Stomach (tissue), 9 donors: Measurements from ENCODE around the gene TCTN1. TPM values are rescaled to one million over a fixed set of nuclear protein-coding genes. Genes with fewer than 3 reads are reported as not detected.

Experiments used
- DNase-seq, 2 donors: peaks; one replicate each; pipeline versions ENCODE4 v3.0.0 to v3.0.0-alpha.2; 2013 to 2019
- H3K27ac ChIP-seq, 5 donors: fragments of 200-600 bp in 4 of 5; sonication (generic) in 4 of 5; one replicate each; pipeline ENCODE4 v1.5.1; 2013 to 2019; ENCODE audit warnings: mild to moderate bottlenecking in 1 of 5, moderate library complexity in 1 of 5
- H3K27me3 ChIP-seq, 3 donors: fragments of 200-600 bp; sonication (generic); one replicate each; pipeline ENCODE4 v1.5.1; 2017 to 2019; ENCODE audit warnings: mixed run types in 1 of 3
- H3K36me3 ChIP-seq, 4 donors: fragments of 200-600 bp; sonication (generic); 1 replicate in 3 of 4; 2 replicates in 1 of 4; pipeline ENCODE4 v1.5.1; 2016 to 2019
- H3K4me1 ChIP-seq, 4 donors: fragments of 200-600 bp; sonication (generic); one replicate each; pipeline ENCODE4 v1.5.1; 2016 to 2019
- H3K4me3 ChIP-seq, 4 donors: fragments of 200-600 bp; sonication (generic) in 3 of 4; one replicate each; pipeline ENCODE4 v1.5.1; 2016 to 2019; ENCODE audit warnings: mild to moderate bottlenecking in 1 of 4
- H3K9me3 ChIP-seq, 4 donors: fragments of 200-600 bp; sonication (generic); one replicate each; pipeline ENCODE4 v1.5.1; 2016 to 2019
- CTCF ChIP-seq, 7 experiments: fragments of 450-650 bp in 4 of 7; fragments of 200-600 bp in 3 of 7; sonication (generic) in 3 of 7; IDR thresholded peaks; one replicate each; pipeline ENCODE4 v1.5.1; 2016 to 2019; ENCODE audit warnings: antibody characterized with exemption in 7 of 7, control low read depth in 2 of 7, mild to moderate bottlenecking in 1 of 7
- EP300 ChIP-seq: sonication (generic); formaldehyde crosslinking; IDR thresholded peaks from one replicate; pipeline ENCODE4 v1.6.1; 2017; ENCODE audit warnings: antibody characterized with exemption
- POLR2A ChIP-seq, 4 donors: fragments of 450-650 bp; IDR thresholded peaks; one replicate each; pipeline ENCODE4 v1.6.1; 2016; ENCODE audit warnings: antibody characterized with exemption in 4 of 4, control low read depth in 2 of 4, mild to moderate bottlenecking in 1 of 4, moderate library complexity in 1 of 4
- POLR2AphosphoS5 ChIP-seq, 3 donors: sonication (generic); formaldehyde crosslinking; IDR thresholded peaks; one replicate each; pipeline ENCODE4 v1.6.1; 2016; ENCODE audit warnings: antibody characterized with exemption in 3 of 3
- WGBS, 5 donors: extraction: QIAGEN DNeasy Blood & Tissue Kit in 3 of 5; methylation state at CpG; one replicate each; pipeline versions ENCODE4 v1.1.5 to v1.1.7; 2013 to 2018; 5-methylcytosine and 5-hydroxymethylcytosine counted together
- intact Hi-C: fragments of 100-400 bp; cut with DNase I; formaldehyde crosslinking; loops from one replicate; pipeline ENCODE4 v1.15.1; 2023; ENCODE audit warnings: low total_unique reads
- polyA plus RNA-seq, 3 donors: library from polyadenylated mRNA; stranded (reverse); fragments of 200-250 nt; gene quantifications; one replicate each; pipeline ENCODE4 v1.2.3, GENCODE V29; 2013
- total RNA-seq, 5 donors: library from RNA; depleted of rRNA; stranded (reverse); fragments of >200 nt; gene quantifications; one replicate each; pipeline versions ENCODE4 v1.1.0 to v1.2.3, GENCODE V29; 2014 to 2016
- donor health status: healthy with polysubstance abuse.
- donor health status: Bipolar disorder and iron deficiency.
- donor health status: healthy.

The TCTN1 gene
- total and polyA plus RNA-seq, 8 donors, result 5.3 to 60.0 (median 13.9) TPM

DNA sequence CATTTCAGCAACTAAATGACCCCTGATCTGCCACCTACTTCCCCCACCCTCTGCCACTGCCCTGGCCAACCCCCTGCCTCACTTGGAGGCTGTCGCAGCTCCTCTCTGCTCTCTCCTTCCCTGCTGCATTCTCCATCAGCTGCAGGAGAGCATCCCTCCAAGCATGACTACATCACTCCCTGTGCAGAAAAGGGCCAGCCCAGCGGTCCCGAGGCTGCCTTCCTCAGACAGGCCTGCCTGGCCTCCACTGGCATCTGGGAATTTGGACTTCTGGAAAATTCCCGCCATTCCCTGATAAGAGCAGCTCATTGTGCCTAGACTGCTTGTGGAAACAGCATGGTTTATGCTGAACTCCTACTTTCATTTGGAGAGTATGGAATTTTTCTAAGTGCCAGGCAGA lies 62.2 kb downstream of the TCTN1 start:
- no peak overlapping the region for H3K4me3 ChIP-seq
- DNase-seq, result no peak
- H3K36me3 ChIP-seq, result peaks cover 0 to 25% (median 0%) of the 10 kb centered on the region in 4 donors
- H3K9me3 ChIP-seq, result peaks cover 0 to 5% (median 0%) of the 10 kb centered on the region in 4 donors
- intact Hi-C loops, result no loop called here
- 83 to 91% (median 86%) methylated on average over 4 of the region's 4 CpGs for WGBS, 5 donors
- no peaks in the 10 kb centered on the region for H3K27me3 ChIP-seq
- TF ChIP-seq POLR2AphosphoS5 (IDR thresholded peaks at IDR 0.05), result no peak
- TF ChIP-seq CTCF (IDR thresholded peaks at IDR 0.05), result no peak
- TF ChIP-seq POLR2A (IDR thresholded peaks at IDR 0.05), result no peak
- no peak for TF ChIP-seq EP300
- H3K4me1 ChIP-seq, result peaks cover 0 to 7% (median 0%) of the 10 kb centered on the region in 4 donors
- H3K27ac ChIP-seq, result no peak overlapping the region

DNA sequence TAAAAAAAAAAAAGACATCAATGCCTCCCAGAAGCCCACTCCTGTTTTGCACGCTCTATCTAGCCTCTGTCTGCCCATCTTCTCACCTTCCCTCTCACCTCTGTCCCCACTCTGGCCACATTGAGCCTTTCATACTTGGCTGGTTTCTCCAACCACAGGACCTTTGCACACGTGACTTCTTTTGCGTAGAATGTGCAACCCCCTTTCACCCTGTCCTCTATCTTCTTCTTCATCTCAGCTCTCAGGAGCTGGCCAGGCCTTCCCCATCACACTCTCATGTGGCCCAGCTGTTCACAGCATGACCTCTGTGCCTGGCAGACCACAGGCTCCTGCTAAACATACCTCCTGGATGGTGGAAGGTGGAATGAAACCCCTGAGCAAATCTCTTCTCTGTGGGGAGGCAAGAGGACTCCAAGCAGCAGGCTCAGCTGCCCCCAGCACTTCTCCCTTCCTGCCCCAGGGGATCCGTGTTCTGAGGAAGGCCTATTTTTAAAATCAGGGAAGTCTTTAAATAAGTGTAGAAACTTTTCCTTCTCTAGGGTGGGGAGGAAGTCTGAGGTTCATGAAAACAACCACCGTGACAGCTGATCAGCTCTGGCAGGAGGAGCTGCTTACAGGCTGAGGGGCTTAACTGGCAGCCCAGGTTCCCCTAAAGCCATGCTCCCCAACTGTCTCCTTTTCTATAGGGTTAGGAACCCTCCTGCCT lies 63.4 kb downstream of the TCTN1 start:
- Histone ChIP-seq H3K27ac (no peak overlapping the region), H3K4me1 (peaks cover 0 to 7% (median 0%) of the 10 kb centered on the region in 4 donors), H3K36me3 (peaks cover 0 to 35% (median 5%) of the 10 kb centered on the region in 4 donors), H3K27me3 (no peaks in the 10 kb centered on the region), H3K4me3 (no peak overlapping the region), H3K9me3 (peaks cover 0 to 5% (median 0%) of the 10 kb centered on the region in 4 donors)
- intact Hi-C loops, result no loop called here
- peak in 1 of 2 donors; percentile 24 for DNase-seq
- WGBS, 5 donors, result 64 to 72% (median 71%) methylated on average over 5 of the region's 5 CpGs
- no peak for TF ChIP-seq POLR2A (IDR thresholded peaks at IDR 0.05)

GRCh38 chr12:110677982-110678381 lies 64.1 kb downstream of the TCTN1 start:
- no peak for DNase-seq
- no peak for TF ChIP-seq POLR2A (IDR thresholded peaks at IDR 0.05)
- no peak for TF ChIP-seq POLR2AphosphoS5 (IDR thresholded peaks at IDR 0.05)
- TF ChIP-seq CTCF (IDR thresholded peaks at IDR 0.05), result no peak
- TF ChIP-seq EP300, result no peak
- Histone ChIP-seq H3K4me3 (no peak overlapping the region), H3K4me1 (peaks cover 0 to 7% (median 0%) of the 10 kb centered on the region in 4 donors), H3K9me3 (peaks cover 0 to 5% (median 0%) of the 10 kb centered on the region in 4 donors), H3K36me3 (peaks cover 0 to 37% (median 5%) of the 10 kb centered on the region in 4 donors), H3K27ac (no peak overlapping the region), H3K27me3 (no peaks in the 10 kb centered on the region)
- intact Hi-C loops, result no loop called here
- WGBS, 5 donors, result 82 to 97% (median 90%) methylated on average over 4 of the region's 4 CpGs

DNA sequence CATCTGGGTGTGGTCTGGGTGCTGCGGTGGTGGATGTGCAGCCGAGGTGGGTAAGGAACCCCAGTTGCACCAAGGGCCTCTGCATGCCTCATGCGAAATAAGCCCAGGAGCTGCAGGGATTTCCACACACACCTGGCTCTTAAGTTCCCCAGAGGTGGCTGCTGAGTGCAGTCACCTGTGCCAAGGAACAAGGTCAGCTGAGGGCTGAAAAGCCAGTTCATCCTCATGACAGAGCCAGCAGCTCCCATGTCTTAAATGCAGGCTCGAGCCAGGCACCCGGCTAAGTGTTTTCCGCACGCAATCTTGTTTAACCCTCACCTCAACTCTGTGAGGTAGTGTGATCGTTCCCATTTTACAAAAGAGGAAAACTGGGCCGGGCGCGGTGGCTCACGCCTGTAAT lies 65.3 kb downstream of the TCTN1 start:
- Histone ChIP-seq H3K36me3 (peaks cover 0 to 26% (median 5%) of the 10 kb centered on the region in 4 donors), H3K4me1 (peaks cover 0 to 7% (median 0%) of the 10 kb centered on the region in 4 donors), H3K27me3 (no peaks in the 10 kb centered on the region), H3K27ac (no peak overlapping the region), H3K9me3 (peaks cover 0 to 5% (median 0%) of the 10 kb centered on the region in 4 donors), H3K4me3 (no peak overlapping the region)
- TF ChIP-seq CTCF (IDR thresholded peaks at IDR 0.05) (no peak), EP300 (no peak), POLR2A (IDR thresholded peaks at IDR 0.05) (no peak), POLR2AphosphoS5 (IDR thresholded peaks at IDR 0.05) (no peak)
- intact Hi-C loops, result no loop called here
- no peak for DNase-seq
- 92 to 96% (median 95%) methylated on average over 12 of the region's 12 CpGs for WGBS, 5 donors

GRCh38 chr12:110680032-110680431 lies 66.1 kb downstream of the TCTN1 start:
- no peak overlapping the region for H3K27ac ChIP-seq
- H3K4me3 ChIP-seq, result no peak overlapping the region
- peaks cover 0 to 3% (median 0%) of the 10 kb centered on the region in 4 donors for H3K9me3 ChIP-seq
- H3K36me3 ChIP-seq, result peaks cover 0 to 27% (median 5%) of the 10 kb centered on the region in 4 donors
- 54 to 87% (median 67%) methylated on average over 1 of the region's 1 CpG for WGBS, 5 donors
- TF ChIP-seq EP300, result no peak
- TF ChIP-seq POLR2AphosphoS5 (IDR thresholded peaks at IDR 0.05), result no peak
- no peak for TF ChIP-seq CTCF (IDR thresholded peaks at IDR 0.05)
- TF ChIP-seq POLR2A (IDR thresholded peaks at IDR 0.05), result no peak
- H3K27me3 ChIP-seq, result no peaks in the 10 kb centered on the region
- no peak for DNase-seq
- intact Hi-C loops, result no loop called here
- H3K4me1 ChIP-seq, result peaks cover 0 to 7% (median 0%) of the 10 kb centered on the region in 4 donors
